Sigmoid colon (tissue), 4 donors: ENCODE results near the gene ZBED1.

Source experiments
- CTCF ChIP-seq, 4 experiments: fragments of 450-650 bp in 3 of 4; fragments of 200-600 bp in 1 of 4; IDR thresholded peaks; one replicate each; pipeline ENCODE4 v1.5.1; 2016 to 2019; ENCODE audit warnings: antibody characterized with exemption in 4 of 4, mild to moderate bottlenecking in 3 of 4, moderate library complexity in 2 of 4
- EP300 ChIP-seq, 4 donors: sonication (generic); formaldehyde crosslinking; IDR thresholded peaks; one replicate each; pipeline ENCODE4 v1.6.1; 2017; ENCODE audit warnings: antibody characterized with exemption in 4 of 4

- TF ChIP-seq CTCF (IDR thresholded peaks at IDR 0.05) (no peak), EP300 (IDR thresholded peaks at IDR 0.05) (no peak)
These were observed 36.2 kb upstream of the ZBED1 start for GRCh38 chrX:2536974-2537373.
